Neural cell (in vitro differentiated cells): ENCODE data around the gene COL23A1. TPM values are rescaled to one million over a fixed set of nuclear protein-coding genes. Genes with fewer than 3 reads are reported as not detected.

Experiments
- H2AFZ ChIP-seq: fragments of 200-600, 300-800 bp; sonication (generic), shearing (Covaris generic); 2 replicates; pipeline ENCODE4 v1.6.0; 2014; ENCODE audit warnings: low read depth, mild to moderate bottlenecking, antibody characterized with exemption, low read length, moderate library complexity
- H3F3A ChIP-seq: fragments of 200-600 bp; shearing (Covaris generic); 2 replicates; pipeline ENCODE4 v1.6.1; 2016; ENCODE audit warnings: mild to moderate bottlenecking, moderate library complexity, mixed read lengths, antibody characterized with exemption, low read length; ENCODE audit not compliant: insufficient read depth, poor library complexity, severe bottlenecking
- H3K27ac ChIP-seq: fragments of 200-600, 300-800 bp; sonication (generic), shearing (Covaris generic); 2 replicates; pipeline ENCODE4 v1.5.1; 2014; ENCODE audit warnings: mild to moderate bottlenecking, low read length, moderate library complexity
- H3K27me3 ChIP-seq: fragments of 300-800, 200-600 bp; sonication (generic), shearing (Covaris generic); 2 replicates; pipeline ENCODE4 v1.6.0; 2014; ENCODE audit warnings: mild to moderate bottlenecking, low read depth, low read length, moderate library complexity; ENCODE audit not compliant: insufficient read depth
- H3K36me3 ChIP-seq: fragments of 300-800, 200-600 bp; sonication (generic), shearing (Covaris generic); 2 replicates; pipeline ENCODE4 v1.5.1; 2014; ENCODE audit warnings: mild to moderate bottlenecking, antibody characterized with exemption, low read length, moderate library complexity; ENCODE audit not compliant: insufficient read depth
- H3K4me2 ChIP-seq: fragments of 300-800, 200-600 bp; sonication (generic), shearing (Covaris generic); 2 replicates; pipeline ENCODE4 v1.6.0; 2014; ENCODE audit warnings: mild to moderate bottlenecking, low read length
- H3K4me3 ChIP-seq: fragments of 300-800, 200-600 bp; sonication (generic), shearing (Covaris generic); 2 replicates; pipeline ENCODE4 v1.5.1; 2014; ENCODE audit warnings: mild to moderate bottlenecking, low read length, moderate library complexity
- H3K79me2 ChIP-seq: fragments of 200-600 bp; shearing (Covaris generic); replicated peaks from 2 replicates; pipeline ENCODE4 v1.6.0; 2014; ENCODE audit warnings: mild to moderate bottlenecking, low read length, moderate library complexity; ENCODE audit not compliant: insufficient read depth
- H3K9ac ChIP-seq: fragments of 300-800, 200-600 bp; sonication (generic), shearing (Covaris generic); 2 replicates; pipeline ENCODE4 v1.6.1; 2016; ENCODE audit warnings: mild to moderate bottlenecking, low read length, mixed read lengths
- H3K9me2 ChIP-seq: fragments of 200-600 bp; shearing (Covaris generic); 2 replicates; pipeline ENCODE4 v1.6.1; 2016; ENCODE audit warnings: mild to moderate bottlenecking, low read length, mixed read lengths; ENCODE audit not compliant: insufficient read depth
- H3K9me3 ChIP-seq: fragments of 200-600, 300-800 bp; sonication (generic), shearing (Covaris generic); 2 replicates; pipeline ENCODE4 v1.6.1; 2016; ENCODE audit warnings: mild to moderate bottlenecking, mixed run types, low read length, moderate library complexity, mixed read lengths
- H4K20me1 ChIP-seq: fragments of 200-600 bp; shearing (Covaris generic); 2 replicates; pipeline ENCODE4 v1.6.1; 2016; ENCODE audit warnings: mild to moderate bottlenecking, mixed run types; ENCODE audit not compliant: insufficient read depth
- CTCF ChIP-seq: fragments of 450-650 bp; IDR thresholded peaks from 2 replicates; pipeline ENCODE4 v1.5.1; 2014; ENCODE audit warnings: antibody characterized with exemption, mild to moderate bottlenecking, moderate library complexity; ENCODE audit not compliant: poor library complexity, severe bottlenecking
- EP300 ChIP-seq: fragments of 450-650 bp; conservative IDR thresholded peaks from 2 replicates; pipeline ENCODE4 v1.6.1; 2014; ENCODE audit warnings: antibody characterized with exemption, mild to moderate bottlenecking, moderate library complexity; ENCODE audit not compliant: poor library complexity, severe bottlenecking
- EZH2 ChIP-seq: fragments of 200-600, 300-800 bp; shearing (Covaris generic), sonication (generic); IDR thresholded peaks from 2 replicates; pipeline ENCODE4 v1.6.1; 2014; ENCODE audit warnings: antibody characterized with exemption, low read length, borderline replicate concordance, mild to moderate bottlenecking; ENCODE audit not compliant: insufficient read depth, poor library complexity, severe bottlenecking
- MXI1 ChIP-seq: fragments of 450-650 bp; conservative IDR thresholded peaks from 2 replicates; pipeline ENCODE4 v1.6.1; 2014; ENCODE audit warnings: antibody characterized with exemption, mild to moderate bottlenecking; ENCODE audit not compliant: poor library complexity, severe bottlenecking
- POLR2AphosphoS5 ChIP-seq: IDR thresholded peaks from 2 replicates; pipeline ENCODE4 v1.6.1; 2012
- RAD21 ChIP-seq: fragments of 450-650 bp; conservative IDR thresholded peaks from 2 replicates; pipeline ENCODE4 v1.6.1; 2014; ENCODE audit warnings: antibody characterized with exemption, mild to moderate bottlenecking, moderate library complexity
- REST ChIP-seq: IDR thresholded peaks from 2 replicates; pipeline ENCODE4 v1.6.1; 2012; ENCODE audit warnings: borderline replicate concordance
- SMC3 ChIP-seq: fragments of 450-650 bp; conservative IDR thresholded peaks from 2 replicates; pipeline ENCODE4 v1.6.1; 2014; ENCODE audit warnings: antibody characterized with exemption, mild to moderate bottlenecking, moderate library complexity; ENCODE audit not compliant: poor library complexity
- TAF1 ChIP-seq: IDR thresholded peaks from 2 replicates; pipeline ENCODE4 v1.6.1; 2012; ENCODE audit warnings: low read depth
- polyA plus RNA-seq: library from polyadenylated mRNA; depleted of rRNA; stranded (reverse); fragments of >200 nt; gene quantifications from 2 replicates; pipeline ENCODE4 v1.2.3, GENCODE V29; 2014

The COL23A1 gene
- polyA plus RNA-seq, 1 donor from 2014 or later: not detected

- Histone ChIP-seq H3K4me3 (peak overlapping the region; percentile 91), H3K36me3 (no peaks in the 10 kb centered on the region), H3K79me2 (peaks cover 35% of the 10 kb centered on the region), H3F3A (no peaks in the 10 kb centered on the region), H3K9me2 (no peaks in the 10 kb centered on the region), H3K27me3 (no peaks in the 10 kb centered on the region), H4K20me1 (peaks cover 18% of the 10 kb centered on the region), H3K4me2 (peak overlapping the region; percentile 65), H3K9ac (peak overlapping the region; percentile 86), H3K27ac (no peak overlapping the region), H3K9me3 (no peaks in the 10 kb centered on the region), H2AFZ (peak overlapping the region; percentile 79)
- TF ChIP-seq EP300: no peak
- no peak for TF ChIP-seq REST
- no peak for TF ChIP-seq TAF1
- TF ChIP-seq POLR2AphosphoS5: no peak
- no peak for TF ChIP-seq CTCF
- TF ChIP-seq SMC3: no peak
- TF ChIP-seq RAD21: no peak
- TF ChIP-seq EZH2: no peak
- no peak for TF ChIP-seq MXI1
Observed at GRCh38 chr5:178203670-178204181, 386.5 kb downstream of the COL23A1 start.

GRCh38 chr5:178202541-178202940 lies 387.7 kb downstream of the COL23A1 start:
- Histone ChIP-seq H3K4me3 (no peak overlapping the region), H4K20me1 (peaks cover 18% of the 10 kb centered on the region), H2AFZ (no peak overlapping the region), H3K27me3 (no peaks in the 10 kb centered on the region), H3K79me2 (peaks cover 24% of the 10 kb centered on the region), H3K9me2 (no peaks in the 10 kb centered on the region), H3K9ac (no peak overlapping the region), H3K27ac (no peak overlapping the region), H3F3A (no peaks in the 10 kb centered on the region), H3K36me3 (no peaks in the 10 kb centered on the region), H3K9me3 (no peaks in the 10 kb centered on the region), H3K4me2 (no peak overlapping the region)
- TF ChIP-seq POLR2AphosphoS5 (no peak), REST (no peak), EP300 (no peak), TAF1 (no peak), CTCF (no peak), SMC3 (no peak), EZH2 (no peak), MXI1 (no peak), RAD21 (no peak)
